ENCODE data around the gene EYA4. TPM values are rescaled to one million over a fixed set of nuclear protein-coding genes. Genes with fewer than 3 reads are reported as not detected.

Gene EYA4
- total RNA-seq, 3 donors from 2014 or later: 0.33 to 4.2 (median 0.44) TPM

DNA sequence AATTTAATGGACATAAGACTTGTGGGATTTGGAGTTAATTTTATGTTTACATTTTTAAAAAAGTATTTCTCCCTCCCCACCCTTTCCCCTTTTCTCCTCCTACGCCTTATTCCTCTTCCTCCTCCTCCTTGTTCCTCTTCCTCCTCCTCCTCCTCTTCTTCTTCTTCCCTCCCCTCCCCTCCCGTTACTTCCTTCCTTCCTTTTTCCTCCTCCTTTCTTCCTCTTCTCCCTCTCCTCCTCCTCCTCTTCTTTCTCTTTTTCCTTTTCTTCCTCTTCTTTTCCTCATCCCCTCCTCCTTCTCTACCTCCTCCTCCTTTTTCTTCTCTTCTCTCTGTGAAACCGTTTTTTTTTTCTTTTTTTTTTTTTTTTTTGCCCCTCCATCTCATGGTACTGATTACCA is 139.6 kb downstream of the EYA4 start:
- H3K4me3 ChIP-seq: no peak overlapping the region
- no peaks in the 10 kb centered on the region for H3K4me1 ChIP-seq
- intact Hi-C loops (cut with DNase I; ENCODE audit: low total_unique reads): no loop called here
- TF ChIP-seq, protein P1, sequence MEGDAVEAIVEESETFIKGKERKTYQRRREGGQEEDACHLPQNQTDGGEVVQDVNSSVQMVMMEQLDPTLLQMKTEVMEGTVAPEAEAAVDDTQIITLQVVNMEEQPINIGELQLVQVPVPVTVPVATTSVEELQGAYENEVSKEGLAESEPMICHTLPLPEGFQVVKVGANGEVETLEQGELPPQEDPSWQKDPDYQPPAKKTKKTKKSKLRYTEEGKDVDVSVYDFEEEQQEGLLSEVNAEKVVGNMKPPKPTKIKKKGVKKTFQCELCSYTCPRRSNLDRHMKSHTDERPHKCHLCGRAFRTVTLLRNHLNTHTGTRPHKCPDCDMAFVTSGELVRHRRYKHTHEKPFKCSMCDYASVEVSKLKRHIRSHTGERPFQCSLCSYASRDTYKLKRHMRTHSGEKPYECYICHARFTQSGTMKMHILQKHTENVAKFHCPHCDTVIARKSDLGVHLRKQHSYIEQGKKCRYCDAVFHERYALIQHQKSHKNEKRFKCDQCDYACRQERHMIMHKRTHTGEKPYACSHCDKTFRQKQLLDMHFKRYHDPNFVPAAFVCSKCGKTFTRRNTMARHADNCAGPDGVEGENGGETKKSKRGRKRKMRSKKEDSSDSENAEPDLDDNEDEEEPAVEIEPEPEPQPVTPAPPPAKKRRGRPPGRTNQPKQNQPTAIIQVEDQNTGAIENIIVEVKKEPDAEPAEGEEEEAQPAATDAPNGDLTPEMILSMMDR (IDR thresholded peaks at IDR 0.05): no peak
- TF ChIP-seq POLR2AphosphoS5 (IDR thresholded peaks at IDR 0.05): no peak
- TF ChIP-seq POLR2A (IDR thresholded peaks at IDR 0.05): no peak
- DNase-seq (ENCODE audit: low spot score in 2 of 2): no peak
- no peaks in the 10 kb centered on the region for H3K27me3 ChIP-seq
- no peaks in the 10 kb centered on the region for H3K9me3 ChIP-seq
- H3K36me3 ChIP-seq: no peaks in the 10 kb centered on the region
- no peak overlapping the region for H3K27ac ChIP-seq

DNA sequence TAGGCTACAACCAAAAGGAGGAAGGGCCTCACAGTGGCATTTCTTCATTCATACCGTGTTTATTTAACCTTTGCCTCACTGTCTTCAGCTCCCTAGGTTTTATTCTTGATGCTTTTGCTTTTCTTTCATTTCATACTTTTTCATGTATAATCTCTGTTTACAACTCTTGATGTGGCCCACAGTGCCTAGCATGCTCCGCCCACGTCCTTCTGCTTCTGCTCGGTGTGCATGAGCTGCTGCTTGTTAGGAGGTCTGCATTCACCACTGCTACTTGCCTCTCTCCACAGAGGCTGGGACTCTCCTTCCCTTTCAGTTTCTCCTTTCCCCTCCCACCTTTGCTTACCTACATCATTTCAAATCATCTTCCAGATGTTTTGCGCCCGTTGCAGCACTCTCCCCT is 147.6 kb downstream of the EYA4 start:
- H3K27ac ChIP-seq: no peak overlapping the region
- no peaks in the 10 kb centered on the region for H3K27me3 ChIP-seq
- TF ChIP-seq POLR2A (IDR thresholded peaks at IDR 0.05) (no peak), POLR2AphosphoS5 (IDR thresholded peaks at IDR 0.05) (no peak)
- TF ChIP-seq, protein P1 (IDR thresholded peaks at IDR 0.05): no peak
- no peaks in the 10 kb centered on the region for H3K4me1 ChIP-seq
- no peaks in the 10 kb centered on the region for H3K9me3 ChIP-seq
- H3K4me3 ChIP-seq: no peak overlapping the region
- intact Hi-C loops (cut with DNase I; ENCODE audit: low total_unique reads): no loop called here
- no peak for DNase-seq (ENCODE audit: low spot score in 2 of 2)
- no peaks in the 10 kb centered on the region for H3K36me3 ChIP-seq

DNA sequence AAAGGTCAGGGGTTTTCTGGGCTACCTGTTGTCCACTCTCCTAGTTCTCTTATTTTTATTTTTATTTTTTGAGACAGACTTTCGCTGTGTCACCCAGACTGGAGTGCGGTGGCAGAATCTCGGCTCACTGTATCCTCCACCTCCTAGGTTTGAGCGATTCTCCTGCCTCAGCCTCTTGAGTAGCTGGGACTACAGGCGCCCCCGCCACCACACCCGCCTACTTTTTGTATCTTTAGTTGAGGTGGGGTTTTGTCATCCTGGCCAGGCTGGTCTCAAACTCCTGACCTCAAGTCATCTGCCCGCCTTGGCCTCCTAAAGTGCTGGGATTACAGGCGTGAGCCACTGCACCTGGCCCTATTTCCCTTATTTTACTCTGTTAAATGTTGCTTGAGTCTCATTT is 149.0 kb downstream of the EYA4 start:
- intact Hi-C loops (cut with DNase I; ENCODE audit: low total_unique reads): no loop called here
- Histone ChIP-seq H3K27ac (no peak overlapping the region), H3K27me3 (no peaks in the 10 kb centered on the region), H3K36me3 (no peaks in the 10 kb centered on the region), H3K9me3 (no peaks in the 10 kb centered on the region), H3K4me3 (no peak overlapping the region), H3K4me1 (no peaks in the 10 kb centered on the region)
- DNase-seq (ENCODE audit: low spot score in 2 of 2): no peak
- TF ChIP-seq POLR2AphosphoS5 (IDR thresholded peaks at IDR 0.05): no peak
- TF ChIP-seq POLR2A (IDR thresholded peaks at IDR 0.05): no peak
- TF ChIP-seq, protein P1 (IDR thresholded peaks at IDR 0.05): no peak

DNA sequence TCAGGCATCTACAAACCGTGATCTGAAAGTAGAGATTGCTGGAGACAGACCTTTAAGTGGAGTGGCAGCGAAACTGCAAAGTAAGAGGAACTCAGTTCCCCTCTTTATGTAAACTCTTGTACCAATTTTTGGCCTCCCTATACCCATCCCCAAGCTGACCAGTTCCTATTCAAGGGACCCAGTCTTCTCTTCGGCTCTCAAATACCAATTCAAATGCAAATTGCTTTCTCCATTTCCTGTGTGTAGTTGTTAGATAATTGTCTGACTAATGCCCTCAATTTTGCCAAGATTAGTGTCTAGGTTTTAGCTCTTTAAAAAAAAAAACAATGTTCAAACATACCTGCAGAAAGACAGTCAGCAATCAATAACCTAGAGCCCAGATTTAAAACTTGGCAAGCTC is 150.9 kb downstream of the EYA4 start:
- intact Hi-C loops (cut with DNase I; ENCODE audit: low total_unique reads): no loop called here
- H3K36me3 ChIP-seq: no peaks in the 10 kb centered on the region
- H3K4me3 ChIP-seq: no peak overlapping the region
- H3K27ac ChIP-seq: no peak overlapping the region
- H3K4me1 ChIP-seq: no peaks in the 10 kb centered on the region
- no peak for DNase-seq (ENCODE audit: low spot score in 2 of 2)
- TF ChIP-seq POLR2A (IDR thresholded peaks at IDR 0.05) (no peak), POLR2AphosphoS5 (IDR thresholded peaks at IDR 0.05) (no peak)
- TF ChIP-seq, protein P1 (IDR thresholded peaks at IDR 0.05): no peak
- no peaks in the 10 kb centered on the region for H3K9me3 ChIP-seq
- no peaks in the 10 kb centered on the region for H3K27me3 ChIP-seq

DNA sequence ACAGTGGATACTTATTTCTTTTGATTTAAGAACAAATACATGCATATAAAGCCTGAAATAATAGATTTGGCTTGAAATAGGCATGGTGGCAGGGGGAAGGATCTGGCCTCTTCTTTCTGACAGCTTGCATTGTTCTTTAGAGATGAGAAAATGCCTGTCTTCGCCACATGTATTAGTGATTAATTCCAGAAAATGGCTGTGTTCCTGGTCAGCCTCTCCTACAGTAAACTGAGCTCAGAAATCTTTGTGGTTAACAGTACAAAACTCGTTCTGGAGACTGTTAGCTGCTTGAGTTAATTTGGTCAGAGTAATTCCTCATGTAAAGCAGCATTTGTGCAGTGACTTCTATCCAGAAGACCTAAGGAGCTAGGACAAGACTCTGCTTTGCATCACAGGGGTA is 151.5 kb downstream of the EYA4 start:
- Histone ChIP-seq H3K27ac (no peak overlapping the region), H3K4me1 (no peaks in the 10 kb centered on the region), H3K36me3 (no peaks in the 10 kb centered on the region), H3K27me3 (no peaks in the 10 kb centered on the region), H3K4me3 (no peak overlapping the region), H3K9me3 (no peaks in the 10 kb centered on the region)
- intact Hi-C loops (cut with DNase I; ENCODE audit: low total_unique reads): no loop called here
- TF ChIP-seq POLR2AphosphoS5 (IDR thresholded peaks at IDR 0.05): no peak
- TF ChIP-seq, protein P1 (IDR thresholded peaks at IDR 0.05): no peak
- no peak for TF ChIP-seq POLR2A (IDR thresholded peaks at IDR 0.05)
- DNase-seq (ENCODE audit: low spot score in 2 of 2): no peak

Measured in breast epithelium (tissue), 4 donors.